GM19452 (cell line): ENCODE measurements around the gene PATZ1.
A peak's percentile ranks its signal among the peaks of the same experiment; 100 is the strongest.
"Not testable (repeated sequence)": the region's sequence is repeated elsewhere in the genome, so short reads cannot be mapped to it uniquely, and the experiment has no call there.

Experiments used
- ATAC-seq: cut with Tn5 transposase; IDR thresholded peaks from one replicate; pipeline ENCODE4 v1.9.1; 2021; ENCODE audit not compliant: unreplicated experiment

PATZ1 gene, protein sequence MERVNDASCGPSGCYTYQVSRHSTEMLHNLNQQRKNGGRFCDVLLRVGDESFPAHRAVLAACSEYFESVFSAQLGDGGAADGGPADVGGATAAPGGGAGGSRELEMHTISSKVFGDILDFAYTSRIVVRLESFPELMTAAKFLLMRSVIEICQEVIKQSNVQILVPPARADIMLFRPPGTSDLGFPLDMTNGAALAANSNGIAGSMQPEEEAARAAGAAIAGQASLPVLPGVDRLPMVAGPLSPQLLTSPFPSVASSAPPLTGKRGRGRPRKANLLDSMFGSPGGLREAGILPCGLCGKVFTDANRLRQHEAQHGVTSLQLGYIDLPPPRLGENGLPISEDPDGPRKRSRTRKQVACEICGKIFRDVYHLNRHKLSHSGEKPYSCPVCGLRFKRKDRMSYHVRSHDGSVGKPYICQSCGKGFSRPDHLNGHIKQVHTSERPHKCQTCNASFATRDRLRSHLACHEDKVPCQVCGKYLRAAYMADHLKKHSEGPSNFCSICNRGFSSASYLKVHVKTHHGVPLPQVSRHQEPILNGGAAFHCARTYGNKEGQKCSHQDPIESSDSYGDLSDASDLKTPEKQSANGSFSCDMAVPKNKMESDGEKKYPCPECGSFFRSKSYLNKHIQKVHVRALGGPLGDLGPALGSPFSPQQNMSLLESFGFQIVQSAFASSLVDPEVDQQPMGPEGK

DNA sequence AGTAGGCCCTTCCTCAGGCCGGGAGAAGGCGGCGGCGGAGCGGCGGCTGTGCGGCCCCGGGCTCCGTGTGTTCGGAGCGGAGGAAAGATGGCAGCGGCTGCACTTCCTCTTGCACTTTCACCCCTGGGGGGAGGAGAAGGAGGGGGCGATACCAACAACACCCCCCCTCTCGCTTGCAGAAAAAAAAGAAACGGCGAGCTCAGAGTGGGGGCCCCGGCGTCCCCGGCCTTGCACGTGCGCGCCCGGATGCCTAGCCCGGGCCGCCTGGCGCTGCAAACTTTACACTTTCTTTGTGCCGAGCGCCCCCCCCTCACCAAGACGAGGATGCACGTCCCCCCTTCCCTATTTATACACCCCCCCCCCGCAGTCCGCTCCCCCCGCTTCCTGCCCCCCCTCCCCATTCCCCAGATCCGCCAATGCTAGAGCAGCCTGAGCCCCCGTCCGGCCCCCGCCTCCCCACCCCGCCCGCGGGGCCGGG lies at the start of gene PATZ1:
TSS of gene PATZ1 (minus strand) at position 92 of the 478 bp plus-strand sequence. CDS start 744 bp downstream, outside the sequence.
- peak; percentile 12 for ATAC-seq

DNA sequence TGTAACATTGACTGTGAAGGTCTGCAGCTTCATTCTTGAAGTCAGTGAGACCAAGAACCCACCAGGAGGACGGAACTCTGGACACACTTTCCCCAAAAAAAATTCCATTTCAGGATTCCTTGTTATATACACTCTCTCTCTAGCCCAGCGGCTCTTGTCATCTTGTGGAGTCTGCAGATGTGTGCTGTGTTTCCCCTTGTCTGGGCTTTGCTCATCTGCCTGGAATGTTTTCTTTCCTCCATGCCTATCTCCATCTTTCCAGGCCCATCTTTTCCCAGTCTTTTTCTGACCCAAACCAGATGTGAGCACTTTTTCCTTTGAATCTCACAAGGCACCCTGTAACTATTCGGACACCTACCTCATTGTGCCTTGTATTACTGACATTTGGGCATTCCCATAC lies 48.2 kb upstream of the PATZ1 start:
- no peak for ATAC-seq

DNA sequence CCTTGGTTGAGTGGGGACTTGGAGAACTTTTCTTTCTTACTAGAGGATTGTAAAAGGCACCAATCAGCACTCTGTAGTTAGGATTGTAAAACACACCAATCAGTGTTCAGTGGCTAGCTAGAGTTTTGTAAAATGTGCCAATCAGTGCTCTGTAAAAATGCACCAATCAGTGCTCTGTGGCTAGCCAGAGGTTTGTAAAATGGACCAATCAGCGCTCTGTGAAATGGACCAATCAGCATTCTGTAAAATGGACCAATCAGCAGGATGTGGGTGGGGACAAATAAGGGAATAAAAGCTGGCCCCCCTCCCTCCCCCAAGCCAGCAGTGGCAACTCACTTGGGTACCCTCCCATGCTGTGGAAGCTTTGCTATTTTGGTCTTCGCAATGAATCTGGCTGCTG lies 47.7 kb upstream of the PATZ1 start:
- no peak for ATAC-seq

DNA sequence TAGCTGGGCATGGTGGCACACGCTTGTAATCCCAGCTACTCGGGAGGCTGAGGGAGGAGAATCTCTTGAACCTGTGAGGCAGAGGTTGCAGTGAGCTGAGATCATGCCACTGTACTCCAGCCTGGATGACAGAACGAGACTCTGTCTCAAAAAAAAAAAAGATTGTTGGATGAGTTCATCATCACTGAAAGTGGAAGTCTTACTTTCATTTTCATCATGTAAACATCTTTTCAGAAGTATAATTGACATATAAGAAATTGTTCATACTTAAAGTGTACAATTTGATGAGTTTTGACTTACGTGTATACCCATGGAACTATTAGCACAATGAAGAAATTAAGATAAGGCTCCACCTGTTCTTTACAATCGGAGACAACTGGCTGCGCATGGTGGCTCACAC lies 32.5 kb upstream of the PATZ1 start:
- ATAC-seq: not testable (repeated sequence)

DNA sequence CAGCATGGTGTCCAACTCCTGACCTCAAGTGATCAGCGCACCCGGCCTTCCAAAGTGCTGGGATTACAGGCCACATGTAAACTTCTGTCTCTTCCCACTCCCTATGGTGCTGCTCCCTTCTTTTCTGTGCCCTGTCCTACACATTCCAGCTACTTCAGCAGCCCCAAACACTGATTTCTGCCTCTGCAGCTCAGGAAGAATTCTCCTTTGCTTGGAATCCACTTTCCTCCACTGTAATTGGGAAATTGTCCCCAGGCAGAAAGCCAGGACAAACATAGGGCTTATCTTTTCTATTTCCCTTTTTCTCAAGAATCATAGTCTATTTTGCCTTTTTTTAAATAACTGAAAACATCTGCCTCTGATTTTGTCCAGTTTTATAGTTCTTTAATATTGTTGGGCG lies 32.0 kb upstream of the PATZ1 start:
- ATAC-seq: no peak

DNA sequence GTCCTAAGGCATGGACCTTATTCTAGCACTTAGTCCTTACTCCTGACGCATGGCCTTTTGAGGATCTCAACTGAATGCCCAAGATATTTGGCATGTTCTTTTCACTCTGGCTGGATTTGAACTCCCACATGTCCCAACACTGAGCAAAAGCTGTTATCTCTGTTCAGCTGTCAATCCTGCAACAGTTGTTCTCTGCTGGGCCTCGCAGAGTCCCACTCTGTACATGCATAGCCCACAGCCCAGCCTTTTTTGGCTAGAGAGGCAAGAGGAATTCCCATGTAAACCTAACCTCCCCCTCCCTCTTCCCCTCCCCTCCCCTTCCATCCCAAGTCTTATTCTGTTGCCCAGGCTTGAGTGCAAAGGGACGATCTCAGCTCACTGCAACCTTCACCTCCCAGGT lies 31.5 kb upstream of the PATZ1 start:
- no peak for ATAC-seq

DNA sequence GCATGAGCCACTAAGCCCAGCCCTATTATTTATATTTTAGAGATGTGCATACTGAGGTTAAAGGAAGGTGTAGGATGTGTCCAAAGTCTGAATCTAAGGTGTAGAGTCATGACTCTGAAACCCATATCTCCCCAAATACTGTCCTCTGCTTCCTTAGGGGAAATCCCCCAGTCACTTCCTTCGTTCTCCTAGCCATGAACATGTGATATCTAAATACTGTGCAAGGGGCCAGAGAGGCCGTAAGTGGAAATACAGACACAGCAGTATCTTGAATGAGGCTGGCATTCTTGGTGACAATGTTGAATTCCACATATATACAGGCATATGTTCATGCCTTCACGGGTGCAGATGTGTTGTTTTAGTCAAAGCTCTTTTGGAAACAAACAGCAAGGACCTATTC lies 21.3 kb upstream of the PATZ1 start:
- ATAC-seq: no peak

DNA sequence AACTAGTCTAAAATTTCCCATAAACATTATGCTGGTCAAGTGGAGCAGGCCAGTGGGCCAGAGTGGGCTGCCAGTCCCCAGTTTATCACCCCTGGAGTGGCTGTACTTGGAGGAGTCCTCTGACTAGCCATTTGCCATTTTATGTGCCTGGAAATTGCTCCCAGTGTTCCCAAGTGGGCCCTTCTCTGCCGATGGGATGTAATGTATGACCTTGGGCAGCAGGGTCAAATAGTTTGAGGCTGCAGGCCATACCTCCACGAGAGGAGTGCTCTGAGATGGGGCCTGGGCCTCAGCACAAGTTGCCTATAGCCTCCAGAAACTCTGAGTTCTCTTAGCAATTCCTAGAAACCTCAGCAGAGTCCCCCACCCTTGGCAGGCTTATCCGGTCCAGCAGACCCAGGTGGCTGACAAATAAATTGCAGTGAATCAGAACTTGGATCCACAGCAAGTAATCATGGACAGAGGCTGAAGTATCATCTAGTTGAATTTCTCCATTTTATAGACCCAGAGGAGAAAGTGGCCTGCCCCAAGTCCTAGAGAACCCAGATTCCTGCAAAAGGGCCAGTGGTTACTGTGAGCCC lies 17.8 kb upstream of the PATZ1 start:
- ATAC-seq: no peak

DNA sequence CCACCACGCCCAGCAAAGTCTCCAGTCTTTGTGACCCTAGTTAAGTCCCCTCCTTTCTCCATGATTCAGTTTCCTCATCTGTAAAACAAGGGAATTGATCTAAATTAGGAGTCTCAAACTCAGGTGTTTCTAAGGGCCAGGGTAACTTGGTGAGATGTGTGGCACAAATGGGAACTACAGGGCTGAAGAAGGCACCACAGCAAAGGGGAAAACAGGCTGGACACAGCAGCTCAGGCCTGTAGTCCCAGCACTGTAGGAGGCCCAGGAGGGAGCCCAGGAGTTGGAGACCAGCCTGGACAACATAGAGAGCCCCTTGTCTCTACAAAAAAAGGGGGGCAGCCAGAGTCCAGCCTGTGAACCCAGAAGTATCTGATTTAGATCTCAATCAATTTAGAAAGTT lies 15.6 kb upstream of the PATZ1 start:
- ATAC-seq: no peak

DNA sequence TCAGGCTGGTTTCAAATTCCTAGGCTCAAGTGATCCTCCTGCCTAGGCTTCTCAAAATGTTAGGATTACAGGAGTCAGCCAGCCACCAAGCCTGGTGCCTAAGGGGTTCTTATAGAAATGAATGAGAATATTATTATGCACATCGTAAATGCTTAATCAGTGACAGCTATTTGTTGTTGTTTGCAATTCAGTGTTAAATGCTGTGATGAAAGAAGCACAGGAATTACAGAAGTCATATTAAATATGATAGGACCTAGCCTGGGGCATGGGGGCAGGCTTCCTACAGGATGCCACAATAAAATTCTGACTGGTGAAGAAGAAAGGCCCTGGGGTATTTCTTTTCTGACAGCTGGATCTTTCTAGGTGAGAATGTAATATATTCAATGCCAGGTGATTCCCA lies 13.9 kb upstream of the PATZ1 start:
- ATAC-seq: no peak

DNA sequence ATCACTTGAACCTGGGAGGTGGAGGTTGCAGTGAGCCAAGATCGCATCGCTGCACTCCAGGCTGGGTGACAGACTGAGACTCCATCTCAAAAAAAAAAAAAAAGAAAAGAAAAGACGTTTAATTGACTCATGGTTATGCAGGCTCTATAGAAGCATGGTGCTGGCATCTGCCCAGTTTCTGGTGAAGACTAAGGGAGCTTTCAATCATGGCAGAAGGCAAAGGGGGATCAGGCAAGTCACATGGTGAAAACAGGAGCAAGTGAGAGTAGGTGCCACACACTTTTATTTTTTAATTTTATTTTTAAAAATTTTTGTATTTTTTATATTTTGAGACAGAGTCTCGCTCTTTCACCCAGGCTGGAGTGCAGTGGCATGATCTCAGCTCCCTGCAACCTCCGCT lies 8.4 kb upstream of the PATZ1 start:
- ATAC-seq: no peak

DNA sequence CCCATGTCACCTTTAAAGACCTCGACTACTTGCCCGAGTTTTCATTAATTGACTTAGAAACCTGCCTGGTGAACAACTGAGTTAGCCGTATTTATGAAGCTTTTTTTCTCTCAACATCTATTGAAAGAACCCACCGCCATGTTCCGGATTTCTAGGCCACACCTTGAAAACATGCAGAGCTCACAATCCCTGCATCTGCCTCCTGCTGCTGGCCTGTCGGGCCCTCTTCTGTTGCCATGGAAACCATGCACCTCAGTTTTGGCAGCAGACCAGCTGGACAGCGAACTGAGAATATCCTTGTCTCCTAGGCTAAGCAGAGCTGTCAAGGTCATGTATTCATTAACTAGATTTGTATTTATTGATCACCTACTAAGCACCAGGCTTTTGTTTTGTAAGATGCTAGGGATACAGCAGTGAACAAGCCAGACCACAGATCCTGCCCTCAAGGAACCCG lies 4.3 kb upstream of the PATZ1 start:
- no peak for ATAC-seq

DNA sequence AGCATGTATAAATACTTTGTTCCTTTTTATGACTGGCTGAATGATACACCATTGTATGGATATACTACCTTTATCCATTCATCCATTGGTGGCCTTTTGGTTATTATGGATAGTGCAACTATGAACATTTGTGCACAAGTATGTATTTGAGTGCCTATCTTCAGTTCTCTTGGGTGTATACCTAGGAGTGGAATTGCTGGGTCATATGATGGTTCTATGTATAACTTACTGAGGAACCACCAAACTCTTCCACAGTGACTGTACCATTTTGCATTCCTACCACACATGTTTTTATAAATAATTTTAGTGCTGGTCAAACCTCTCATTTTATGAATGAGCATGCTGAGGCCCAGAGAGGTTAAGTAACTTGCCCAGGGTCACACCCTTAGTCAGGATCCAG lies 3.8 kb upstream of the PATZ1 start:
- ATAC-seq: no peak

DNA sequence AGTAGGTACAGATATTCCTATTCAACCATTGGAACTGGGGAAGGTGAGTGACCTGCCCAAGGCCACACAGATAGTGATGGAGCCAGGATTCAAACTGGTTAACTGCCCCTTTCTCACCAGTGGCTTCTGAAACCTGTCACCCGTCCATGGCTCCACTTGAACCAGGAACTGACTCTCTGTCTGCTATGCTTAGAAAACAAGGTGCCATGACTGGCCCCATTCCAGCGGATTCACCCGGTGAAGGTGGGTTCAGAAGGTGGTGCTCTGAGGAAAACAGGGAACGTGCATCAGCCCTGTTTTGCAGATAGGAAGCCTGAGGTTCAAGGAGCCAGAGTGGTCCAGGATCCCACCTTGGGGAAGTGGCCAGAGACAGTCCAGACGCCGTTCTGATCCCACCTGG lies 2.6 kb upstream of the PATZ1 start:
- ATAC-seq: no peak

DNA sequence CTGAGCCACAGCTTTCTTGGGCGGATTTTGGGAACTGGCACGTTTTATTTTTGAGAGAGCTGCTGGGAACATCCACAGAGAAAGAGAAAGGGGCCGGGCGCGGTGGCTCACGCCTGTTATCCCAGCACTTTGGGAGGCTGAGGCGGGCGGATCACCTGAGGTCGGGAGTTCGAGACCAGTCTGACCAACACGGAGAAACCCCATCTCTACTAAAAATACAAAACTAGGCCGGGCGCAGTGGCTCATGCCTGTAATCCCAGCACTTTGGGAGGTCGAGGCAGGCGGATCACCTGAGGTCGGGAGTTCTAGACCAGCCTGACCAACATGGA lies 1.8 kb upstream of the PATZ1 start:
- not testable (repeated sequence) for ATAC-seq

DNA sequence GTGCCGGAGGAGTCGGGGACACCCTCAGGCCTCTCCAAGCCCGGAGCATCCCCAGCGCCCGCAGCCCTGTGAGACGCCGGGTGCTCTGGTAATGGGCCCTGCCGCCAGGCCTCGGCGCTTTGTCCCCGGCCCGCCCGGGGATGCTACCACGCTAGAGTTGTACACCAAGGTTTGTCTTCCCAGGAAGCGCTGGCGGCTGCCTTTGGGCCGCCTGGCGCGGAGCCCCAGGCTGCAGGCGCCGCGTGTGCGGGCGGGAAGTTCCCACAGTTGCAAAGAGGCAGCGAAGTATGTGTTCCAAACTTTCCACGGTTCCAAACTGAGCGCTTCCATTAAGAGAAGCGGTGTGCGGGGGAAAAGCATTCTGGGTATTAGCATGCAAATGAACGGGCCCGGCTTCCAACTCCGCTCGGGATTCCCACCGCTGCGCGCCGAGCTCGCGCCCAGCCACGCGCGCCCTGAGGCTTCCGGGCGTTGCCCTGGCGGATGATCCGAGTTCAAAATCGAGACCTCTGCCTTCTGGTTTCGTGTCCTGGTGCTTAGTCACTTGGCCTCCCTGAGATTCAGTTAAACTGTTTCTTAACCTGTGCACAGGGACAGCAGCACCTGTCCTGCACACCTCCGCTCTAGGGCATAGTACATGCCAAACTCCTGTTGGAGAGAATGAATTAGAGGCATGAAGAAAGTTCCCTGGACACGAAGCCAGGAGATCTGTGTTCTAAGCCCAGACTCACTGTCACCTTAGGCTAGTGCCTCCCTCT lies 1.3 kb upstream of the PATZ1 start:
- no peak for ATAC-seq

DNA sequence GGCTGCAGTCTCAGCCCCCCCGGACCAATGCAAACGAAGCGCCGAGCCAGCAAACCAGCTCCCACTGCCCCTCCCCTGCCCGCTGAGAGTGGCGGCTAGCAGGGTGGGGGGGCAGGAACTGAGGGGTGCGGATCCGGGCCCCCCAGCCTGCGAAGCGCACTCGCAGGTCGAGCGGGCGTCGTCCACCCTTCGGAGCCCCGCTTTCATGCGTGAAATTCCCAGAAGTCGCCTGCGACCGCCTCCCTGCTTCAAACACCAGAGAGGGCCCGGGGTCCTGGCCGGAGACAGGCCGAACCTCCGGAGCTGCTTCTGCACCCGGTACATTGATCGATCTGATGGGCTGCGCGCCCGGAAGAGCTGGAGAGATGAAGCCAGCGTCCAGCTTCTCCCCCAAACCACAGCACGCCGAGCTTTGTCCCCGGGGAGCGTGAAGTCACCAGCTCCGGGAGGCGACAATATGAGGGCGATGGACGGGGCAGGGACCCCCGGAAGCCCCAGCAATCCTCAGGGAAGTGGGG lies 646 bp upstream of the PATZ1 start:
- no peak for ATAC-seq

DNA sequence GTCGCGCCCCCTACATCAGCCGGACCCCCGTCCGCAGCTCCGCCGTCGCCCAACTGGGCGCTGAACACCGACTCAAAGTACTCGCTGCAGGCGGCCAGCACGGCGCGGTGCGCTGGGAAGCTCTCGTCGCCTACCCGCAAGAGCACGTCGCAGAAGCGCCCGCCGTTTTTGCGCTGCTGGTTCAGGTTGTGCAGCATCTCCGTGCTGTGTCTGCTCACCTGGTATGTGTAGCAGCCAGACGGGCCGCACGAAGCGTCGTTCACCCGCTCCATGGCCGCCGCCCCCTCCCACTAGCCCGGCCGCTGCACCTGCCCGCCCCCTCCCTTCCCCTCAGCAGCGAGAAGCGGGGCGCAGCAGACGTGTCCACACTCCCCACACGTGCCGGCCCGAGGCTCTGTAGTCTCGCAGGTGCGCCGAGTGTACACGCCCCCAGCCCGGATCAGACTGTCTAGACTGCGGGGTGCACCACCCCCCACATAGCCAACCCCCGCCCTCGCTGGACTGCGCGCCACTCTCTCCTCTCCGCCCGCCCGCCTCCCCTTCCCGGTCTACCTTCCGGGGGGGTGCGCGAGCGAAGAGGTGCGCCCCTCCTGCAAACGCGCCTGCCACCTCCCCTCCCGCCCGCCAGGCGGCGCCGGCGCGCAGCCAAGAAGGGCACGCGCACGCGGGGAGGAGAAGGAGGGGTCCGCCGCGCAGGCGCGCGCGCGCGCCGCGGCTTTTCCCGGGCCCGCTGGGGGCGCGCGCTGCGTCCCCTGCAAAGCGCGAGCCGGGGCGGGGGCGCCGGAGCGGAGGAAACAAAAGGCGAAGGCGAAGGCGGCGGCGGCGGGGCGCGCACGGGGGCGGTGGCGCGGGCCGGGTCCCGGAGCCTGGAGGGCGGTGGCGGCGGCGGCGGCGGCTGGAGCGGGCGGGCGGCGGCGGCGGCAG lies 553 bp downstream of the PATZ1 start:
- ATAC-seq: peak; percentile 58

DNA sequence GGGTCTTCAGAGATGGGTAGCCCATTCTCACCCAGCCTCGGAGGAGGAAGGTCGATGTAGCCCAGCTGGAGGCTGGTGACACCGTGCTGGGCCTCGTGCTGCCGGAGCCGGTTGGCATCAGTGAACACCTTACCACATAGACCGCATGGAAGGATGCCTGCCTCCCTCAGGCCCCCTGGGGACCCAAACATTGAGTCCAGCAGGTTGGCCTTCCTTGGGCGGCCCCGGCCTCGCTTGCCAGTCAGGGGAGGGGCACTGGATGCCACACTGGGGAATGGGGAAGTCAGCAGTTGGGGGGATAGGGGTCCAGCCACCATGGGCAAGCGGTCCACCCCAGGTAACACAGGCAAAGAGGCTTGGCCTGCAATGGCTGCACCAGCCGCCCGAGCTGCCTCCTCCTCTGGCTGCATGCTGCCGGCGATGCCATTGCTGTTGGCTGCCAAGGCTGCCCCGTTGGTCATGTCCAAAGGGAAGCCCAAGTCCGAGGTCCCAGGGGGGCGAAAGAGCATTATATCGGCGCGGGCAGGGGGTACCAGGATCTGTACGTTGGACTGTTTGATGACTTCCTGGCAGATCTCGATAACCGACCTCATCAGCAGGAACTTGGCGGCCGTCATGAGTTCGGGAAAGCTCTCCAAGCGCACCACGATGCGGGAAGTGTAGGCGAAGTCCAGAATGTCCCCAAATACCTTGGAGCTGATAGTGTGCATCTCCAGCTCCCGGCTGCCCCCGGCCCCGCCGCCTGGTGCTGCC lies 1.4 kb downstream of the PATZ1 start:
- ATAC-seq: no peak

DNA sequence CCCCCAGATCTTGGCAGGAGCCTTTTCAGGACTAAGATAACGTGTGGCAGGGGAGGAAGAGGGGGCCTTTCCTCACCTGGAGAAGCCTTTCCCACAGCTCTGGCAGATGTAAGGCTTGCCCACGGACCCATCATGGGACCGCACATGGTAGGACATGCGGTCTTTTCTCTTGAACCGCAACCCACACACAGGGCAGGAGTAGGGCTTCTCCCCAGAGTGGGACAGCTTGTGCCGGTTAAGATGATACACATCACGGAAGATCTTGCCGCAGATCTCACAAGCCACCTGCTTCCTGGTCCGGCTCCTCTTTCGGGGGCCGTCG lies 1.9 kb downstream of the PATZ1 start:
- no peak for ATAC-seq
